Measurements from ENCODE around the gene HMGA1.

DNA sequence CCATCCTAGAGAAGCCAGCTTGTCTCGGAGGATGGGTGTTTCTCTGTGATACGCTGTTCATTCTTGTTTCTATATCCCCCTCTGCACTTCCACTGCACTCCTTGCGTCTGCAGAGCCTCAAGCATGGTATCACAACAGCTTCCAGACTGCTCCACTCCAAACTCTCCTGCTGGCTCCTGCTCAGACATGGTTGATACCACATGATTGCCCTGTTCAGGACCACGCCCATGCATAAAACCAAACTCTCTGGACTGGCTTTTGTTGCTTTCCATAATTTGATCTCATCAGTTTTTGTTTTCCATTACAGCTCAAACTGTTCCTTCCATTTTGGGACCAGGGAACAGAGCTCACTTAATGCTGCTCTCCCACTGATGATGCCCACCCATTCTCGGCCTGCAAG is 42.2 kb downstream of the HMGA1 start:
- TF ChIP-seq CTCF (IDR thresholded peaks at IDR 0.05) (no peak), ZNF121 (CRISPR knock-in tag; IDR thresholded peaks at IDR 0.05) (no peak), SMAD3 (CRISPR knock-in tag; IDR thresholded peaks at IDR 0.05; ENCODE audit: borderline replicate concordance) (no peak), GRHL2 (CRISPR knock-in tag; IDR thresholded peaks at IDR 0.05; ENCODE audit: insufficient replicate concordance, severe bottlenecking) (no peak), TP53 (CRISPR knock-in tag; IDR thresholded peaks at IDR 0.05) (no peak), NR2C2 (CRISPR knock-in tag; IDR thresholded peaks at IDR 0.05) (no peak), ATF3 (CRISPR knock-in tag; conservative IDR thresholded peaks at IDR 0.05) (no peak), ATF1 (CRISPR knock-in tag; IDR thresholded peaks at IDR 0.05) (no peak)
- TF ChIP-seq, protein P1, sequence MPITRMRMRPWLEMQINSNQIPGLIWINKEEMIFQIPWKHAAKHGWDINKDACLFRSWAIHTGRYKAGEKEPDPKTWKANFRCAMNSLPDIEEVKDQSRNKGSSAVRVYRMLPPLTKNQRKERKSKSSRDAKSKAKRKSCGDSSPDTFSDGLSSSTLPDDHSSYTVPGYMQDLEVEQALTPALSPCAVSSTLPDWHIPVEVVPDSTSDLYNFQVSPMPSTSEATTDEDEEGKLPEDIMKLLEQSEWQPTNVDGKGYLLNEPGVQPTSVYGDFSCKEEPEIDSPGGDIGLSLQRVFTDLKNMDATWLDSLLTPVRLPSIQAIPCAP (CRISPR knock-in tag; IDR thresholded peaks at IDR 0.05) = no peak
- TF ChIP-seq, protein P2, sequence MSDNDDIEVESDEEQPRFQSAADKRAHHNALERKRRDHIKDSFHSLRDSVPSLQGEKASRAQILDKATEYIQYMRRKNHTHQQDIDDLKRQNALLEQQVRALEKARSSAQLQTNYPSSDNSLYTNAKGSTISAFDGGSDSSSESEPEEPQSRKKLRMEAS (CRISPR knock-in tag; IDR thresholded peaks at IDR 0.05) = no peak
- TF ChIP-seq, protein P3, sequence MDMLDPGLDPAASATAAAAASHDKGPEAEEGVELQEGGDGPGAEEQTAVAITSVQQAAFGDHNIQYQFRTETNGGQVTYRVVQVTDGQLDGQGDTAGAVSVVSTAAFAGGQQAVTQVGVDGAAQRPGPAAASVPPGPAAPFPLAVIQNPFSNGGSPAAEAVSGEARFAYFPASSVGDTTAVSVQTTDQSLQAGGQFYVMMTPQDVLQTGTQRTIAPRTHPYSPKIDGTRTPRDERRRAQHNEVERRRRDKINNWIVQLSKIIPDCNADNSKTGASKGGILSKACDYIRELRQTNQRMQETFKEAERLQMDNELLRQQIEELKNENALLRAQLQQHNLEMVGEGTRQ (CRISPR knock-in tag; IDR thresholded peaks at IDR 0.05) = no peak
- TF ChIP-seq, protein P4, sequence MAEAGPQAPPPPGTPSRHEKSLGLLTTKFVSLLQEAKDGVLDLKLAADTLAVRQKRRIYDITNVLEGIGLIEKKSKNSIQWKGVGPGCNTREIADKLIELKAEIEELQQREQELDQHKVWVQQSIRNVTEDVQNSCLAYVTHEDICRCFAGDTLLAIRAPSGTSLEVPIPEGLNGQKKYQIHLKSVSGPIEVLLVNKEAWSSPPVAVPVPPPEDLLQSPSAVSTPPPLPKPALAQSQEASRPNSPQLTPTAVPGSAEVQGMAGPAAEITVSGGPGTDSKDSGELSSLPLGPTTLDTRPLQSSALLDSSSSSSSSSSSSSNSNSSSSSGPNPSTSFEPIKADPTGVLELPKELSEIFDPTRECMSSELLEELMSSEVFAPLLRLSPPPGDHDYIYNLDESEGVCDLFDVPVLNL (CRISPR knock-in tag; IDR thresholded peaks at IDR 0.05; ENCODE audit: borderline replicate concordance, low read depth) = no peak
- TF ChIP-seq, protein P5, sequence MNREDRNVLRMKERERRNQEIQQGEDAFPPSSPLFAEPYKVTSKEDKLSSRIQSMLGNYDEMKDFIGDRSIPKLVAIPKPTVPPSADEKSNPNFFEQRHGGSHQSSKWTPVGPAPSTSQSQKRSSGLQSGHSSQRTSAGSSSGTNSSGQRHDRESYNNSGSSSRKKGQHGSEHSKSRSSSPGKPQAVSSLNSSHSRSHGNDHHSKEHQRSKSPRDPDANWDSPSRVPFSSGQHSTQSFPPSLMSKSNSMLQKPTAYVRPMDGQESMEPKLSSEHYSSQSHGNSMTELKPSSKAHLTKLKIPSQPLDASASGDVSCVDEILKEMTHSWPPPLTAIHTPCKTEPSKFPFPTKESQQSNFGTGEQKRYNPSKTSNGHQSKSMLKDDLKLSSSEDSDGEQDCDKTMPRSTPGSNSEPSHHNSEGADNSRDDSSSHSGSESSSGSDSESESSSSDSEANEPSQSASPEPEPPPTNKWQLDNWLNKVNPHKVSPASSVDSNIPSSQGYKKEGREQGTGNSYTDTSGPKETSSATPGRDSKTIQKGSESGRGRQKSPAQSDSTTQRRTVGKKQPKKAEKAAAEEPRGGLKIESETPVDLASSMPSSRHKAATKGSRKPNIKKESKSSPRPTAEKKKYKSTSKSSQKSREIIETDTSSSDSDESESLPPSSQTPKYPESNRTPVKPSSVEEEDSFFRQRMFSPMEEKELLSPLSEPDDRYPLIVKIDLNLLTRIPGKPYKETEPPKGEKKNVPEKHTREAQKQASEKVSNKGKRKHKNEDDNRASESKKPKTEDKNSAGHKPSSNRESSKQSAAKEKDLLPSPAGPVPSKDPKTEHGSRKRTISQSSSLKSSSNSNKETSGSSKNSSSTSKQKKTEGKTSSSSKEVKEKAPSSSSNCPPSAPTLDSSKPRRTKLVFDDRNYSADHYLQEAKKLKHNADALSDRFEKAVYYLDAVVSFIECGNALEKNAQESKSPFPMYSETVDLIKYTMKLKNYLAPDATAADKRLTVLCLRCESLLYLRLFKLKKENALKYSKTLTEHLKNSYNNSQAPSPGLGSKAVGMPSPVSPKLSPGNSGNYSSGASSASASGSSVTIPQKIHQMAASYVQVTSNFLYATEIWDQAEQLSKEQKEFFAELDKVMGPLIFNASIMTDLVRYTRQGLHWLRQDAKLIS (CRISPR knock-in tag; IDR thresholded peaks at IDR 0.05; ENCODE audit: borderline replicate concordance) = no peak

Data from WTC11 (cell line).